NB4 (cell line): Measurements from ENCODE around the gene ARID3B.

Experiments used
- DNase-seq: peaks from one replicate; pipeline ENCODE4 v3.0.0; 2010; ENCODE audit warnings: low read depth
- H3K4me3 ChIP-seq: one replicate; pipeline ENCODE4 v1.5.1; 2011; ENCODE audit warnings: mild to moderate bottlenecking, low read depth, low read length, moderate library complexity
- CTCF ChIP-seq: IDR thresholded peaks from one replicate; pipeline ENCODE4 v1.5.1; 2012; ENCODE audit warnings: low read depth, low read length
- MYC ChIP-seq: IDR thresholded peaks from 2 replicates; pipeline ENCODE4 v1.6.1; 2011; ENCODE audit warnings: low read depth, low read length
- POLR2A ChIP-seq: IDR thresholded peaks from 2 replicates; pipeline ENCODE4 v1.6.1; 2011; ENCODE audit warnings: mild to moderate bottlenecking; ENCODE audit not compliant: insufficient read length; ENCODE audit errors: extremely low read depth
- TF ChIP-seq, protein P1 (sequence below): IDR thresholded peaks from 2 replicates; pipeline ENCODE4 v1.6.1; 2011; ENCODE audit warnings: low read depth, low read length

Gene ARID3B

DNA sequence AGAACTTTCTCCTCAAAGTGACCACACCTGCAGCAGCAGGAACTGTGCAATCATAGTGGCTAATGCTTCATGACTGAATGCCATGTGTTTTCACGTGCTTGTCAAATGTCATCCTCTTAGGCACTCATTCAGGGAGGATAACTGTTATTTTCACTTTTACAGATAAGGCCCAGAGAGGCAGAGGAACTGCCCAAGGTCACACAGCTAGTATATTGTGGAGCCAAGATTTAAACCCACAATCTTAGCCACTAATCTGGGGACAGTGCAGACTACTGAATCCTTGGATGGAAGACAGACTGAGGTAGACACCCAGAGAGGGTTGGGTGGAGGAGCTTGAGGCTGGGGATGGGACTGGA is 64.8 kb downstream of the ARID3B start:
- H3K4me3 ChIP-seq: no peak overlapping the region

GRCh38 chr15:74608786-74609185 is 67.8 kb downstream of the ARID3B start:
- no peak for DNase-seq

More for the DNA sequence above, 64.8 kb downstream of the ARID3B start:
- no peak for DNase-seq
- TF ChIP-seq POLR2A (no peak), MYC (no peak), CTCF (no peak)
- TF ChIP-seq, protein P1, sequence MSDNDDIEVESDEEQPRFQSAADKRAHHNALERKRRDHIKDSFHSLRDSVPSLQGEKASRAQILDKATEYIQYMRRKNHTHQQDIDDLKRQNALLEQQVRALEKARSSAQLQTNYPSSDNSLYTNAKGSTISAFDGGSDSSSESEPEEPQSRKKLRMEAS: no peak

DNA sequence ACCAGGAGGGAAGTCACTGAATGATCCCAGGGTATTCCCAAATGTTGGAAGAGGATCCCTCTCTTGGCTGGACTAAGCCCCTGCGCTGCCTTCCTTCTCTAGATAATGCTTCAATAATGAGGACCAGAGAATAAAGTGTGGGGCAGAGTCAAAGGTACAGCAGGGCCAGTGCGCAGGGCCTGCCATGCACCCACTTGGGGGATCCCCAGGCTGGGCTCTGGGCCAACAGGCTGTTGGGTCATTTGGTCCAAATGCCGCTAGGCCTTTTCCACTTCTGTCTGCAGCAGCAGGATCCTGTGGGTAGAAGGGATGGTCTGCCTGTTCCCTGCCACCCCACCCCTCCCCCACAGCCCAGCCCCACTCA is 68.9 kb downstream of the ARID3B start:
- TF ChIP-seq MYC (no peak), CTCF (no peak), POLR2A (no peak)
- TF ChIP-seq, protein P1: no peak
- H3K4me3 ChIP-seq: no peak overlapping the region
- DNase-seq: no peak

More at GRCh38 chr15:74608786-74609185, 67.8 kb downstream of the ARID3B start:
- no peak overlapping the region for H3K4me3 ChIP-seq
- TF ChIP-seq CTCF (no peak), MYC (no peak), POLR2A (no peak)
- TF ChIP-seq, protein P1: no peak

DNA sequence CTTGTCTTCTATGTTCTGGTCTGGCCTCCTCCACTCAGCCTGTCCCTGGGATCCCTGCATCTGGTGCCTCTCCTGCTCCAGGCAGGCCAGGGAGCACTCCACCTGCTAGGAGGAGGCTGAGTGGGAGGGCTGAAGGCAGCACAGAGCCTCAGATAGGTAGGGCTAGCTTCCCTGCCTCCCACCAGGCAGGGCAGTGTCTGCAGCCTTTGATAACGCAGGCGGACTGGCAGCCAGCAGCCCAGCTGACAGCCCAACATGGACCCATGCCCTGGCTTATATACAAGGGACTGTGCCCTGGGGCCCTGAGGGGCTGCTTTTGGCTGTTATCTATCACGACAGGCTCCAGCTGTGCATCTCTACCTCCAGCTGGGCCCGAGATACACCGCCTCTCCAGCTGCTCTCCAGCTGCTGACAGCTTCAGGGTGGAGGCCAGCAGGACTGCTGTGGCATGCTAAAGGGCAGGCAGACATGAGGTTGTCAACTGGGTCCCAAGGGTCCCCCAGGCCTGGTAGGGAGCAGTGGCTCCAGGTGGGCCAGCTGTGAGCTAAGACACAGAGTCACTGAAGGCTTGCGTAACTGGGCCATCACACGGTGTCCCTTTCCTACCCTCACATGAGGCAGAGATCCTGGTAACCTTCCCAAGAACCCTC is 69.4 kb downstream of the ARID3B start:
- H3K4me3 ChIP-seq: no peak overlapping the region
- peak; percentile 36 for DNase-seq
- TF ChIP-seq POLR2A (no peak), MYC (no peak), CTCF (no peak)
- TF ChIP-seq, protein P1: no peak

- no peak for DNase-seq
- TF ChIP-seq CTCF (no peak), MYC (no peak), POLR2A (no peak)
- TF ChIP-seq, protein P1: no peak
Measured at GRCh38 chr15:74611341-74611740, 70.3 kb downstream of the ARID3B start.

DNA sequence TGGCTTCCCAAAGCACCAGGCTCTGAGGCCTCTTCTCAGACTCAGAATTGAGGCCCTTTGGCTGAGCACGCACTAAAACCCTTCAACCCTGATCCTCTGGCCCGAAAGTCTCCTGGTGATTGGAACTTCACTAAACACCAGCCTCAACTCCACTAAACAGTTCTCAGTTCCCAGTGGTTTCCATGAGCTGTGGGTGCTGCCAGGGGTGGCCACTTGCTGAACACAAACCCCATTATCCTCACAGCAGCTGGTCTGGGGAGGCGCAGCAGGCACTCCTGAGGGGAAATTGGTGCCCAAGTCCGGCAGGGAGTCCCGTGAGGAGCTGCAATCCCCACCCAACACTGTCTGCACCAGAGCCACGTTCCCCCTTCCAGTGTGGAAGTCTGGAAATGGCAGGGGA is 70.8 kb downstream of the ARID3B start:
- no peak overlapping the region for H3K4me3 ChIP-seq
- no peak for DNase-seq
- no peak for TF ChIP-seq MYC
- no peak for TF ChIP-seq POLR2A
- TF ChIP-seq, protein P1: no peak
- no peak for TF ChIP-seq CTCF

More at GRCh38 chr15:74611341-74611740, 70.3 kb downstream of the ARID3B start:
- no peak overlapping the region for H3K4me3 ChIP-seq
